Measurements from ENCODE around the gene NUFIP1.
"Not testable (repeated sequence)": the region's sequence is repeated elsewhere in the genome, so short reads cannot be mapped to it uniquely, and the experiment has no call there.

The NUFIP1 gene

GRCh38 chr13:44951184-44951583 lies 38.1 kb downstream of the NUFIP1 start:
- DNase-seq, result no peak
- TF ChIP-seq GATA1 (IDR thresholded peaks at IDR 0.05; ENCODE audit: low read depth, low read length) (no peak), POLR2A (IDR thresholded peaks at IDR 0.05; ENCODE audit: low read length) (no peak)

DNA sequence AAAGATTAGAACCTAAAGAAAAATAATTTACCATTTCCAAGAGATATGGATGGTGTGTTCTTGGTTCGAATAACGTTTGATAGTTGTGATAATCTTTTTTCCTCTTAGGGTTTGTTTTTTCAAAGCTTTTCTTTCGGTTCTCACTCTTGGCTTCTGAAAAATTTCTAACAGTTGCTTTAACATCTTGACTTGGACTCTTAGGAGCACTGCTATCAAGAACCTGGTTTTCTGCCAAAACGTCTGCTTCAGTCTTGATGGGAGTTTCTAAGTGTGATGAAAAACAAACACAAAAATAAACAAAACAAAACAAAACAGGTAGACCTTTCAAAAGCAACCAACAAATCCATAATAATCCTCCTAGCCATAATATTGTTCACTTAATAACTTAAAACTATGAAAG lies 45.9 kb downstream of the NUFIP1 start:
- not testable (repeated sequence) for DNase-seq

GRCh38 chr13:44938854-44939253 lies 50.4 kb downstream of the NUFIP1 start:
- no peak for DNase-seq
- TF ChIP-seq GATA1 (IDR thresholded peaks at IDR 0.05; ENCODE audit: low read depth, low read length) (no peak), POLR2A (IDR thresholded peaks at IDR 0.05; ENCODE audit: low read length) (no peak)

DNA sequence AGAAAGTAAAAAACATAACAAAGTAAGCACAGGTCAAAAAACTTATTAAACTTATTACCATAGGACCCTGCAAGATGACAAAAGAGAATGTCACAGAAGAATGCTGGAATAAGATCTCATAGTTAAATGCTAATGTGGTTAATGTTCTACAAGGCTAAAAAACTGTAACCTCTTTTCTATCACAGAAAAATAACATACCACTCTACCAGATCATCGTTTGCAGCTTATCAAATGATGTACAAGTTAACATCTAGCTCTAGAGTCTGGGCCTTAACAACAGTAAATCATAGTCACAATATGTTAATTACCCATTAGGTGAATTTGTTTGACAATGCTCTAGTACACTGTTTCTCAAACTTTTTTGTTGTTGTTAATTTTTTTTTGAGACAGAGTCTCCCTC lies 53.0 kb downstream of the NUFIP1 start:
- no peak for DNase-seq

GRCh38 chr13:44934724-44935123 lies 54.5 kb downstream of the NUFIP1 start:
- TF ChIP-seq POLR2A (IDR thresholded peaks at IDR 0.05; ENCODE audit: low read length), result no peak
- no peak for TF ChIP-seq GATA1 (IDR thresholded peaks at IDR 0.05; ENCODE audit: low read depth, low read length)
- DNase-seq, result no peak

More for the DNA sequence above, 53.0 kb downstream of the NUFIP1 start:
- no peak for TF ChIP-seq GATA1 (IDR thresholded peaks at IDR 0.05; ENCODE audit: low read depth, low read length)
- TF ChIP-seq POLR2A (IDR thresholded peaks at IDR 0.05; ENCODE audit: low read length), result no peak

DNA sequence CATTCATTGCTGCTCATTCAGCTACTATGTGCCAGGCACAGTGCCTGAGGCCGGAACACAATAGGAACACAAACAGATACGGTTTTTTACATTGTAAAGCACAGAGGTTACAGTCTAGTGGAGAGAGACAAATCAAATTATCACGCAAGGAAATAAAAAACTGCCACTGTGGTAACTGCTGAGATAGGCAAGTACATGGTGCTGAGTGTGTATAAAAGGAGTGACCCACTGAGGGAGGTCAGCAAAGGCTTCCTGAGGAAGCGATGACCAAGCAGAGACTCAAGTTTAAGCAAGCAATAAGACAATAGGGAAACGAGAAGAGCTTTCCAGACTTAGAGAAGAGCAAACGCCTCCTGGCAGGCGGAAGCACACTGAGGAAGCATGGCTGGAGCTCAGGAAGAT lies 56.4 kb downstream of the NUFIP1 start:
- TF ChIP-seq GATA1 (IDR thresholded peaks at IDR 0.05; ENCODE audit: low read depth, low read length) (no peak), POLR2A (IDR thresholded peaks at IDR 0.05; ENCODE audit: low read length) (no peak)
- no peak for DNase-seq

- TF ChIP-seq POLR2A (IDR thresholded peaks at IDR 0.05; ENCODE audit: low read length) (no peak), GATA1 (IDR thresholded peaks at IDR 0.05; ENCODE audit: low read depth, low read length) (no peak)
- DNase-seq, result no peak
These were observed 57.0 kb downstream of the NUFIP1 start for GRCh38 chr13:44932171-44932849.

GRCh38 chr13:44930963-44931623 lies 58.2 kb downstream of the NUFIP1 start:
- no peak for TF ChIP-seq POLR2A (IDR thresholded peaks at IDR 0.05; ENCODE audit: low read length)
- no peak for TF ChIP-seq GATA1 (IDR thresholded peaks at IDR 0.05; ENCODE audit: low read depth, low read length)
- DNase-seq, result no peak

GRCh38 chr13:44930280-44930679 lies 59.0 kb downstream of the NUFIP1 start:
- DNase-seq, result no peak
- no peak for TF ChIP-seq POLR2A (IDR thresholded peaks at IDR 0.05; ENCODE audit: low read length)

GRCh38 chr13:44929692-44930091 lies 59.6 kb downstream of the NUFIP1 start:
- DNase-seq, result no peak
- no peak for TF ChIP-seq GATA1 (IDR thresholded peaks at IDR 0.05; ENCODE audit: low read depth, low read length)

DNA sequence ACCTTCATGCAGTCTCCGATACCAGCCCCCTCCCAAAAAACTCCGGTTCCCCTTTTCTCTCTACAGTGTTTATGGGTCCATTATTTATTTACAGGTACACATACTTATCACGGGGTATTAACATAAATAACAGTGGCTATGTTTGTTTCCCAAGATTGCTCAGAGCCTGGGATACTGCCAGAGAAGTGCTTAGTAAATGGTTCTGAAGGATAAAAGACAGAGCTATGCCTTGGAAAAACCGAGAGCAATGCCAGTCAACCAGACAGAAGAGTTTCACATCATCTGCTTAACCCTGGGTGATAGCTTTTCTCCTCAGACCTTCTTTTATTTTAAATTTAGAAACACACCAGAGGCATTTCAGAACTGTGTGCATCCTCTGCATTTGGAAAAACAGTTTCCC lies 61.3 kb downstream of the NUFIP1 start:
- TF ChIP-seq GATA1 (IDR thresholded peaks at IDR 0.05; ENCODE audit: low read depth, low read length) (no peak), POLR2A (IDR thresholded peaks at IDR 0.05; ENCODE audit: low read length) (no peak)
- DNase-seq, result no peak

DNA sequence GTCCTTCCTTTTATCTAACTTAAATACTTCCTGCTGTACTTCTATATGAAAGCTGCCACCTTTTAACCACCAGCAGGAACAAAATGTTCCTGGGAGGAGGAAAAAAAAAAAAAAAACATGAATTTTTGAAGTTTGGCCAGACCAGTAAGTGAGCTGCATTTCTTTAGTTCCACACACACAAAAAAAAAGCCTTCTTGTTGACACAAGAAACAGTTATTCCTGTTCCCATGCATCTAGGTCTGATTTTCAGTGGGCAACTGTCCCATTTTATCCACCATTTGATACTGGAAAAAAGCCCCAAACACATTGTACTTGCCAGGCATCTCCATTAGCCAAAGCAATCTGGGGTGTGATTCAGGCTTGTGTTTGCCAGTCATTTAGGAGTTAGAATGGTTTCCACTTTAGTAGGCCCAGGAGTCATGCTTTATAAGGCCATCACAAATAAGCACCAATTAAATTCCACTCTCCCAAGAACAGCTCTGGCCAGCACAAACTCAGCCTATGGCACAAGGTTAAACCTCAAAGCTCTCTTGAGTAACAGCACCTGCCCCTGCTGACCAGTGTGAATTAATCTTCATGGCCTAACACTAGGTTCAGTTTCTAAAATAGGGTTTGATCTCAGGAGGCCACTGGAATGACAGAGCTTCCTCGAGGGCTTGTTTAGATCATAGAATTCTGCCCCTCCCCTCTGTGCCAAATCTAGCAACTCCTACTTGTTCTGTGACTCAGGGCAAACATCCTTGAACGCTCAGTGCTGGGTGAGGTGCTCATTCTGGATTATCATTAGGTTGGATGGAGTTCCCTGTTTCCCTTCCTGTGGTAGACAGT lies 67.1 kb downstream of the NUFIP1 start:
- DNase-seq, result peak in 1 of 2 experiments; percentile 10
- no peak for TF ChIP-seq POLR2A (IDR thresholded peaks at IDR 0.05; ENCODE audit: low read length)
- no peak for TF ChIP-seq GATA1 (IDR thresholded peaks at IDR 0.05; ENCODE audit: low read depth, low read length)

- TF ChIP-seq GATA1 (IDR thresholded peaks at IDR 0.05; ENCODE audit: low read depth, low read length) (no peak), POLR2A (IDR thresholded peaks at IDR 0.05; ENCODE audit: low read length) (no peak)
These were observed 67.9 kb downstream of the NUFIP1 start for GRCh38 chr13:44921246-44921877.

GRCh38 chr13:44920013-44920412 lies 69.3 kb downstream of the NUFIP1 start:
- no peak for TF ChIP-seq GATA1 (IDR thresholded peaks at IDR 0.05; ENCODE audit: low read depth, low read length)
- TF ChIP-seq POLR2A (IDR thresholded peaks at IDR 0.05; ENCODE audit: low read length), result no peak
- DNase-seq, result peak in 1 of 2 experiments; percentile 8

More at GRCh38 chr13:44921246-44921877, 67.9 kb downstream of the NUFIP1 start:
- DNase-seq, result no peak
